GM19238 (cell line): Measurements from ENCODE around the gene LYPD6B.
"Not testable (repeated sequence)": the region's sequence is repeated elsewhere in the genome, so short reads cannot be mapped to it uniquely, and the experiment has no call there.

ENCODE experiments used
- DNase-seq: peaks from one replicate; pipeline ENCODE4 v3.0.0; 2011; ENCODE audit warnings: low spot score; ENCODE audit not compliant: insufficient read length

Gene LYPD6B

GRCh38 chr2:149189769-149190168 is 151.3 kb downstream of the LYPD6B start:
- no peak for DNase-seq

GRCh38 chr2:149191915-149192314 is 153.4 kb downstream of the LYPD6B start:
- no peak for DNase-seq

- no peak for DNase-seq
Measured at GRCh38 chr2:149192427-149192826, 153.9 kb downstream of the LYPD6B start.

GRCh38 chr2:149200109-149200520 is 161.6 kb downstream of the LYPD6B start:
- no peak for DNase-seq

- DNase-seq, result no peak
Measured at GRCh38 chr2:149204686-149205085, 166.2 kb downstream of the LYPD6B start.

GRCh38 chr2:149205143-149205542 is 166.6 kb downstream of the LYPD6B start:
- DNase-seq, result no peak

GRCh38 chr2:149213764-149214493 is 175.4 kb downstream of the LYPD6B start:
- no peak for DNase-seq

GRCh38 chr2:149218497-149218896 is 180.0 kb downstream of the LYPD6B start:
- DNase-seq, result no peak

GRCh38 chr2:149219856-149220255 is 181.4 kb downstream of the LYPD6B start:
- DNase-seq, result no peak

GRCh38 chr2:149221002-149221401 is 182.5 kb downstream of the LYPD6B start:
- no peak for DNase-seq

- DNase-seq, result no peak
Measured at GRCh38 chr2:149221898-149222297, 183.4 kb downstream of the LYPD6B start.

- DNase-seq, result no peak
Measured at GRCh38 chr2:149223472-149224095, 185.1 kb downstream of the LYPD6B start.

GRCh38 chr2:149224543-149224942 is 186.0 kb downstream of the LYPD6B start:
- DNase-seq, result no peak

GRCh38 chr2:149225446-149225845 is 186.9 kb downstream of the LYPD6B start:
- no peak for DNase-seq

- no peak for DNase-seq
Measured at GRCh38 chr2:149226790-149227189, 188.3 kb downstream of the LYPD6B start.

- DNase-seq, result no peak
Measured at GRCh38 chr2:149235816-149236375, 197.4 kb downstream of the LYPD6B start.

- DNase-seq, result no peak
Measured at GRCh38 chr2:149236410-149236809, 197.9 kb downstream of the LYPD6B start.

- no peak for DNase-seq
Measured at GRCh38 chr2:149246186-149246585, 207.7 kb downstream of the LYPD6B start.

- not testable (repeated sequence) for DNase-seq
Measured at GRCh38 chr2:149251436-149251835, 212.9 kb downstream of the LYPD6B start.

- DNase-seq, result not testable (repeated sequence)
Measured at GRCh38 chr2:149256877-149257276, 218.4 kb downstream of the LYPD6B start.

- DNase-seq, result no peak
Measured at GRCh38 chr2:149258531-149258930, 220.0 kb downstream of the LYPD6B start.

GRCh38 chr2:149259136-149259535 is 220.6 kb downstream of the LYPD6B start:
- DNase-seq, result no peak

- no peak for DNase-seq
Measured at GRCh38 chr2:149261692-149262091, 223.2 kb downstream of the LYPD6B start.
